HT-29 (cell line): ENCODE data around the gene CD2. TPM values are rescaled to one million over a fixed set of nuclear protein-coding genes. Genes with fewer than 3 reads are reported as not detected.

ENCODE experiments used
- total RNA-seq: library from RNA; depleted of rRNA; stranded (reverse); fragments of >200 nt; shearing (Covaris generic); gene quantifications from 2 replicates; pipeline ENCODE4 v1.2.3, GENCODE V29; 2014; rRNA removed

The CD2 gene
- total RNA-seq, 1 experiment from 2014 or later: not detected

Other genes with a start within 250 kb of the CD2 start
- gene CD58, start 183.4 kb upstream of the CD2 start, total RNA-seq: 8.0 and 20.1 TPM in 2 replicates
- gene IGSF3, start 86.7 kb upstream of the CD2 start, total RNA-seq: 27.2 and 31.0 TPM in 2 replicates
- 26.1 and 35.2 TPM in 2 replicates for gene PTGFRN, start 155.5 kb downstream of the CD2 start, total RNA-seq
- 0.05 and 0.33 TPM in 2 replicates for gene CD101, start 247.3 kb downstream of the CD2 start, total RNA-seq